Testis (tissue), 2 donors: ENCODE data around the gene E2F6.

Experiments
- CTCF ChIP-seq, 3 experiments: fragments of 450-650 bp in 2 of 3; fragments of 200-600 bp in 1 of 3; sonication (generic) in 1 of 3; IDR thresholded peaks; one replicate each; pipeline ENCODE4 v1.5.1; 2016 to 2019; ENCODE audit warnings: antibody characterized with exemption in 3 of 3, mild to moderate bottlenecking in 2 of 3, moderate library complexity in 1 of 3
- POLR2A ChIP-seq: fragments of 450-650 bp; IDR thresholded peaks from one replicate; pipeline ENCODE4 v1.6.1; 2017; ENCODE audit warnings: antibody characterized with exemption, mild to moderate bottlenecking, moderate library complexity

- TF ChIP-seq CTCF (IDR thresholded peaks at IDR 0.05) = no peak
- no peak for TF ChIP-seq POLR2A
Observed at GRCh38 chr2:11408959-11409571, 56.9 kb downstream of the E2F6 start.
